COLO829 (cell line): ENCODE measurements around the gene STRIT1.

Source experiments
- DNase-seq: peaks from one replicate; pipeline ENCODE4 v3.0.0; 2012; ENCODE audit warnings: low spot score

The STRIT1 gene

DNA sequence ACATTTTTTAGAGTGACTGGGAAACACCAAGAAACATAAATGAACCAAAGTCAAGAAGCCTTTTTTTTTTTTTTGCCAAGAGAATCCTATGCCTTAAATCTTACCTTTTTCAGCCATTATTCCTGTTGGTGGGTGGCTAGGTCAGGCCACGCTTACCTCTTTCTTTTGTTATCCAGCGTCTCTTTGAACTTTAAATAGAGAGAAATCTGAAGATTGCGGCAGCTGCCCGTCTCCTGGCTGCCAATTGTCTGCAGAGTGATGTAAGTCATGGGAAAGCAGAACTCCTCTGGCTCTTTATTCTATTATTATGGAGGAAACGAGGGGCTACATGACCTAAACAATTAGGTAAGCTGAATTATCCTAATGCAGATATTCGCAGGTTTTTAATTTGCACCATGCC lies at the start of gene STRIT1:
Gene STRIT1, minus strand, starts transcription at position 168 of the 400 bp plus-strand sequence.
- DNase-seq, result no peak

- no peak for DNase-seq
Observed at GRCh38 chr3:155342344-155342743, 48.9 kb upstream of the STRIT1 start.

DNA sequence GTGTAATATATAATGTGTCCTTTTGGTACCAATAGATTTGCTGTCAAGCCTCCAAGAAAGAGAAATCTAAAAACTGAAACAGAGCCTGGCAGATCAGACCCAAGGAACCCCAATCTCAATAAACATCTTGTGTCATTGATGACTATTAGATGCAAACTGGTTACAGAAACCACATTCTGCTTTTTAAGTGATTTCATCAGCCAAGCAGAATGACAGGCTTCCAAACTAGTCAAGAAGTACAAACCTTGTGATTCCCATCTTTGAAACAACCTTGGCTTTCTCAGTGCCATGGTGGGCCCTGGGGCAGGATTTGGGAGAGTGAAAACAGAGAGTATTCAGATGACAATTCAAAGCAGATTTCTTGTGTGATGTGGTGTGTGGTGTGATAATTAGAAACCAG lies 45.6 kb upstream of the STRIT1 start:
- no peak for DNase-seq

DNA sequence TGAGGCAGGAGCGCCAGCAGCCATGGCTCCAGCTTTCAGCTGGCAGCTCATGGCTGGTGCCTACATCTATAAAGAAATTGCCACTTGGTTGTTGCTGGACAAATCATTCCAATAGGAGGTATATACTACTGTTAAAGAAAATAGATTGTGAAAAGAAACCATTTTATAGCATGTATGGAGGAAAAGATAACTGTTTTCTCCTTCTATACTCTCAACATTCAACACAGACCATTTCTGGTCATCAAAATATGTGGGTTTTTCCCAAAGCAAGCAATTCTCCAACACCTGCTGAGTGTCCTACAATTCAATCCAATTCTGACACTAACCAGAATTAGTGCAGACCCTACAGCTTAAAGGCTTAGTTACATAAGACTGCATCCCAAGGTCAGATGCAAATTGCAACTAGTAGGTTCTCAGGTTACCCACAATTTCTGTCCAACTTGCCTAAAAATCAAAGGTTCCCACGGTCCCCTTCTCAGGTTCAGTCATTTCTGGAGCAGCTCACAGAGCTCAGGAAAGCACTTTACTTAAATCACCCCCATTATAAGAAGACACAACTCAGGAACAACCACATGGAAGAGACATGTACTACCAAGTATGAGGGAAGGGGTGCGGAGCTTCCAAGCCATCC lies 42.4 kb upstream of the STRIT1 start:
- no peak for DNase-seq

- peak; percentile 44 for DNase-seq
Observed at GRCh38 chr3:155334914-155335723, 41.6 kb upstream of the STRIT1 start.

DNA sequence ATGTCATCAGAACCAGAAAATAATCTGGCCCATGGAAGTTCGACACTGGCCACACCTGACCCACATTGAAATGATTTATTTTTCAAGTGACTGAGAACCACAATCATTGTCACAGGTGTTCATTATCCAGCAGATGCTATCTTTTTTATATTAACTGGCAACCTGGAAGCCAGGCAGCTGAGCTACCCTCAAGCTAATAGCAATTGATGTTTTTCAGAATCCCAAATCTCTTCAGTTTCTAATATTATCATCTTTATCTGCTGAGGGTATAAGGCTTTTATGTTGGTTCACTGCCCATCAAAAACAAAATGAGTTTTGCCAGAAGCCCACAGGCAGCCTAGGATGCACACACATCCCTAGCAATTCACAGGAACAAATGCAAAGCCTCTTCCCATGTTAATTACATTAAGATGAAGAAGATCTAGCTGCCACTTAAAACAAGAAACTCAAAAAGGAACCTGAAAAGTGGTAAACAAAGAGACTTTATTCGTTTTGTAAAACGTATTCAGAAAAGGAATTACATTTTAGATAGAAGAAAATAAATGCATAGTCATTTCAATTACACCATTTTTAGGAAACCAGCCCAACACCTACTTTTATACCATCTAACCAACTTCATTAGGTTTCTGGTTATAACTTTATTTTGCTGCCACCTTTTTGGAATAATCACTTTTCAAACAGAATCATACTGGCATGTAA lies 40.9 kb upstream of the STRIT1 start:
- no peak for DNase-seq

GRCh38 chr3:155332716-155333115 lies 39.2 kb upstream of the STRIT1 start:
- DNase-seq, result no peak

GRCh38 chr3:155331078-155331477 lies 37.6 kb upstream of the STRIT1 start:
- no peak for DNase-seq

- DNase-seq, result no peak
Observed at GRCh38 chr3:155330370-155330769, 36.9 kb upstream of the STRIT1 start.

DNA sequence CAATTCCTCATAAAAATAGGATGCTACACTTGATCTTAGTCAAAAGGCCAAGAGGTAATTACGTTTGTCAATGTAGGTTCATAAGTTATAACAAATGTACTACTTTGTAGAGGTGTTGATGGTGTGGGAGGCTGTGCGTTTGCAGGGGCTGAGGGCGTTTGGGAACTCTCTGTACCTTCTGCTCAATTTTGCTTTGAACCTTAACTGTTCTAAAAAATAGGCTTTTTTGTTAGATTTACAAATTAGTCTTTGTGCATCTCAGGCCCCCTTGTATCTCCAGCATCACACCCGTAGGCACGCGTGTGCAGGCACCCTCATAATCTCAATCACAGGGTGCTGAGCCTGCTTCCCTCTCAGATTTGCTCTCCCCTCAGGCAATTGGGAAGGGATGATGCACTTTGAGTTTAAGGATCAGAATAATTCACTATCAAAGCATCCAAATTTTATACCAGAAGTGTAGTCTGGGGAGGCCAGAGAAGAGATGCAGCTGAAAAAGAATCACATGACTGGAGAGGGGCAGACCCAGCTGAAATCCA lies 36.1 kb upstream of the STRIT1 start:
- no peak for DNase-seq

- no peak for DNase-seq
Observed at GRCh38 chr3:155327871-155328270, 34.4 kb upstream of the STRIT1 start.

DNA sequence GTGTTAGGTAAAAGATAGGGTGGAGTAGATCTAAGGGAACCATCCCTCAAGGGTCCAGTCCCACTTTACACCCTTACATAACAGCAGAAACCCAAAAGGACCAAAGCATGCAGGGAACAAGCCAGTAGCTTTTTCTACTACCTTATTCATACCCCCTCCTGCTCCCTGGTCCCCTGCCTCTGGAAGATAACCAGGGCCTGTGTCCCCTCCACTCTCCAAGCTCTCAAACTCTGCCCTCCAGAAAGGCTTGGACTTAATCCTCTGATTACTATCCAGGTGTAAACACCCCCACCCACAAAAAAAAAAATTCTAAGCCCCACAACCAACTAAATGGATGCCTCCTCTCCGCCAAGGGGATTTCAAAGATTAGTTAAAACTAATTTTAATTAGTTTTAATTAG lies 33.9 kb upstream of the STRIT1 start:
- DNase-seq, result no peak

- DNase-seq, result no peak
Observed at GRCh38 chr3:155326901-155327300, 33.4 kb upstream of the STRIT1 start.

DNA sequence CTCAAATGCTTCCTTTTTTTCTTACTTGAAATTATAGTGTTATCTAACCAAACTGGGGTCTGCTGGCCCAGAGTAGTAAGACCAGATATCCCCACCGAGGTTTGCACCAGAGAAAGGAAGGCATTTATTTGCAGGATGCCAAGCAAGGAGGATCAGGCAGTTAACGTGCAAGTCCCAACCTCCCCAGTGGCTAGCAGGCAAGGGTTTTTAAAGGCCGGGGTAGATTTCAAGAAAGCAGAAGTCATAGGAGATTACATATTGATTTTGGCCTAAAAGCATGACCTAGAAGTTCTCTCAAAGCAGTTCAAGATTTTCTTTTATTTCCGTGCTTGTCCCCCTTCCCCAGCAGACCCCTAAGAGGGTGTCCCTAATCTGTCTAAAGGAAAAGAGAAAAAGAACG lies 32.8 kb upstream of the STRIT1 start:
- no peak for DNase-seq

DNA sequence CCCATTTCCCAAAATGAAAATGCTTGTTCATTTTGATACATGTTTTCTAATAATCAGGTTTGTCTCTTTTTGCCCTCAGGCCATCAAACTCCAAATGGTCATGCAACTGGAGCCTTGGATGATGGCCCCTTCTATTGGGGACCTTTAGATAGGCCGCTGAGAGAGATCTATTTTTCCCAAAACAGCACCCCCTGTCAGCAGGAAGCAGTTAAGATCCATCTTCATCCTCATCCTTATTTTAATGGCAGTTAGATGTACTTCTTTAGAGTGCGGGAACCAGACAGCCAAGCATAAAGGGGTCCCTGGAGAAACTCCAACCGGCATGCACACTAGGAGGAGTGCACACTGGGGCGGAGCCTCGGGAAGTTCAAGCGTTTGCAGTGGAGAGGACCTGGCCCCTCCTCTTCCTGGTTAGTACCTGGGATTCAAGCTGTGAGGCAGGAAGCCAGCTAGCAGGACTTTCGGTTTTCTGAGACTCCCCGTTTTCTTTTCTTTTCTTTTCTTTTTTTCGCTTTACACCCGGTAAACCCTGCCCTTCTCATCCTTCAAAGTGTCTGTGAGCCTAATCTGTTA lies 31.9 kb upstream of the STRIT1 start:
- DNase-seq, result no peak

DNA sequence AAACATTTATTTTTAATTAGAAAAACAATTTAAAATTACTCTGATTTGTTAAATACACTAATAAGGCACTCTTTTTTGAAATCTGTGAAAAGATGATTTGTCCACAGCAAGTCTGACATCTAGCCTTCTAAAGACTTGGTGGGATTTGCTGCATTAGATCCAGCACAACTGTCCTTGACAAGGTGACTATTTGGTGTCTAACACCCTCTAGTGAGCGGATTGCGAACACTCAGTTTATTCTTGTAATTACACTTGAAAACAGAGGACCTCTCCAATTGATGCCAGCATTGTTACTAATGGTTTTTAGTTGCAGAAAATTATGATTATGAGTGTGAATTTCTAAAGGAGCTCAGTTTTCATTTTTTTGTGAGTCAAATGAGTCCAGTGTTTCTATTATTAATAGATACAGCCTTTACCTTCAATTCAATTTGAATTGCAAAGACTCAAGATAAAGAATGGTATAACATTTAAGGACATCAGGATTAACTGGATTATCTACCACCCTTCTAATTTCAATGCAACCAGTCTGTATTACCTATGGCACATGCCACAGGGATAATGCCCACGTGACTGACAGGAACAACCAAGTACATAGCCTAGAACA lies 29.7 kb upstream of the STRIT1 start:
- peak; percentile 71 for DNase-seq

GRCh38 chr3:155321418-155321817 lies 27.9 kb upstream of the STRIT1 start:
- DNase-seq, result no peak

- DNase-seq, result no peak
Observed at GRCh38 chr3:155320934-155321333, 27.5 kb upstream of the STRIT1 start.

DNA sequence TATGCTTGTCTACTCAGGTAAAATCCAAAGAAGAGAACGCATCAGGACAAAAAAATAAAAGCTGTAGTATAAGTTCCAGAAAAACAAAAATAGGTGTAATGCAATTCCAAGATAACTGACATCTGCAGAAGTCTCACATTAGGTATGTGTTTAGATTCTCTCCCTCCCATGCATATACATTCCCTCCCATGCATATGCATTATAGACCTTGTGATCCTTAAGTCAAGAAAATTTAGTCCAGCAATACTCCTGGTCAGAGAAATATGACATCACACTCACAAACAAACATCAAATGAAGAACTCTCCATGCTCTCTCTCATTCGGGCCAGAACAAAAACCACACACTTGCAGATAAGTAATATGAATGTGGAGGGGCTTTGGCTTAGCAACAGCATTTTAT lies 25.3 kb upstream of the STRIT1 start:
- no peak for DNase-seq

- no peak for DNase-seq
Observed at GRCh38 chr3:155317211-155317610, 23.7 kb upstream of the STRIT1 start.

DNA sequence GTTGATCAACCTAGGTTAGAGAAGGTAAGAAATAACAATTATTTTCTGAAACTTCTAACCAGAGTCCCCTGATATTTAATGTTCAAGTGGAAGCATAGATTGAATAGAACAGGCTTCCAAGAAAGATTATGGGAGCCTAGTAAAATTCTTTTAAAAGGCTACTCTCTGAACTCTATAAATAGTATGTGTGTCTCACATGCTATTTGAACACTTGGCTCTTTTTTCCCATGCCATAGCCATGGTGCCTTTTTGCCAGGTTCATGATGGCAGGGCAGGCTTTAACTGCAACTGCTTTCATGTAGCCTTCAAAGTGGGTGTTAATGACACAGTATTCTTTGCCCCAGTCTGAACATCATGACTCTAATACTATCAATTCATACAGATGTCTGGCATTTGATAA lies 22.9 kb upstream of the STRIT1 start:
- DNase-seq, result no peak

GRCh38 chr3:155313916-155314315 lies 20.4 kb upstream of the STRIT1 start:
- no peak for DNase-seq
